HK-2 (cell line): ENCODE data around the gene PLCG1.

Experiments used
- DNase-seq: peaks from one replicate; pipeline ENCODE4 v3.0.0-alpha.2; 2018; ENCODE audit not compliant: unreplicated experiment

Gene PLCG1

GRCh38 chr20:41142245-41142644, 4.9 kb downstream of the PLCG1 start:
- DNase-seq: no peak

DNA sequence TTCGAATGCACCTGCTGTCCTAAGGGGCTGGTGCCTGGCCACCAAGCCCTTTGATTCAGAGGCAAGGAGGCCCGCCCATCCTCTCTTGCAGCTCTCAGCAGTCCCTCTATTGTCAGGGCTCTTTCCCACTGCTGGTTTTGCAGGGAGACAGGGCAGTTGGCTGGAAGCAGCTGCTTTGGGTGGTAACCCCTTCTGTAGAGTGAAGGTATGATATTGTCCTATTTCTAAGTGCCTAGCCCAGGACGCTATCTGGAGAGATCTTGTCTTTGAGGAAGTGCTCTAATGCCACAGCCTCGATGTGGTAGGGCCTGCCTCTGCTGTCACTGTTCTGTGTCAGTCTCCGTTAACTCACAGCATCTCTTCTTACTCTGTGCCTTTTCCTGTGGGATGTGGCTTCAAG, 5.6 kb downstream of the PLCG1 start:
- no peak for DNase-seq

DNA sequence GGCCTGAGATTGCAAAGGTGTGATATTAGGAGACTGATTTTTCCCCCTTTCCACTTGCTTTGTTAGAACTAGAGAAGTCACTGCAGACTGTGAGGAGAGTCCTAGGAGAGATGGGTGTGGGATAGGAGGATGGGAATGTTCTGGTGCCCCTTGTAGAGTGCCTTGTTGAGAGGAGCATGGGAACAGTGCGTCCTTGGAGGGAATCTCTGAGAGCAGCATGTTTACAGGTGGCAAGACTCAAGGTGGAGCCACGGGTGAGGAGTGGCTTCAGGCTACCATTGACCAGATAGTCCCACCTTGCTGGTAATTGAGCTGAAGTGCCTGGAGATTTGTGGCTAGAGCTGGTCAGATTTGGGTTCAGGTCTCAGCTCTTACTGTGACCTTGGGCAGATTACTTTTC, 6.0 kb downstream of the PLCG1 start:
- no peak for DNase-seq

DNA sequence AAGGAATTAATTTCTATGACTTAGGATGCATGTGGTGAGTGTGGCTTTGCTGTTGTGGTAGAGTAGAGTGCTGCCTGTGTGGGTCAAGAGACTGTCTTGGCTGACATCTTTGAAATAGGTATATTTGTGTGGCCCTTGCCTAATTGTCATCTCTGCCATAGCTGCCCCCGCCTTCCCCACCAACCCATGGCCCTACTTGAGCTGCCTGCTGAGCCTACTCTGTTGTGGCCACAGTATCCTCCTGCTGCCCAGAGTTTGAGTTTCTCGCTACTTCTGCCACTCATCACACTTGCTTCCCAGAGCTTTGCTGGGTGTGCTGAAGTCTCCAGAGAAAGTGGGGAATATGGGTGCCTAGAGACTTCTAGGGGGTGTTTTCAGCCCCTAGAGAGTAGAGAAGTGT, 8.0 kb downstream of the PLCG1 start:
- no peak for DNase-seq

DNA sequence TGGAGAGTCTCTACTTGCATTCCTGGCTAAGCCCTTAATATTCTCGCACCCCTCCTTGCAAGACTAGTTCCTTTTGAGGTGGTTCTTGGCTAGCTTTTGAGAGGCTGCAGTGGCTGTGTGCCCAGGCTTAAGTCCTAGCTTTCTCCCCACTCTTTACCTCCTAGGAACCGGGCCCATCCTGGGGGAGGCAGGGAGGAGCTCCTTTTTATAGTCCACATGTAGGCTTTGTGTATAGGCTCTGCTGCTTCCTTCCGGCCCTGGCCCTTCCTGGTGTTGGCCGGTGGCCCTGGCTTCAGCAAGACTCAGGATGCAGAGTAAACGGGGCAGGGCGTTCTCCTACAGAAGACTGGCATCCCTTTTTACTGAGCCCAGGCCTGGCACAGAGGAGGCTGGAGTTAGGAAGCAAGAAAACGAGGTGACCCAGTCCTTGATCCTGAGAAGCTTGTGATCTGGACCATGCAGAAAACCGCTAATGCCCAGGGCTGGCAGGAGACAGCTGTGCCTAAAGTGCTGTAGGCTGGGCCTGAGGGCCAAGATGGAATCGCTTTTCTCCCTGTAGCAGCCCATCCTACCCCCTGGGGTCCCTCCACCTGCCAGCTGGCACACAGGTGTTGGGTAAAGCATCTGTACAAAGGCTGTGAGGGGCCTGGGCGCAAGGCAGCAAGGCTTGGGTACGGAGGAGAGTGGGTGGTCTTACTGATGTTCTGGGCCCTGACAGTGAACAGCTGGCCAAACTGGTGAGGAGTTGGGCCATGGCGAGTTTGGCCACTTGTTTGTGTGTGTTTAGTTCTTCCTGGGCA, 8.7 kb downstream of the PLCG1 start:
- DNase-seq: no peak

DNA sequence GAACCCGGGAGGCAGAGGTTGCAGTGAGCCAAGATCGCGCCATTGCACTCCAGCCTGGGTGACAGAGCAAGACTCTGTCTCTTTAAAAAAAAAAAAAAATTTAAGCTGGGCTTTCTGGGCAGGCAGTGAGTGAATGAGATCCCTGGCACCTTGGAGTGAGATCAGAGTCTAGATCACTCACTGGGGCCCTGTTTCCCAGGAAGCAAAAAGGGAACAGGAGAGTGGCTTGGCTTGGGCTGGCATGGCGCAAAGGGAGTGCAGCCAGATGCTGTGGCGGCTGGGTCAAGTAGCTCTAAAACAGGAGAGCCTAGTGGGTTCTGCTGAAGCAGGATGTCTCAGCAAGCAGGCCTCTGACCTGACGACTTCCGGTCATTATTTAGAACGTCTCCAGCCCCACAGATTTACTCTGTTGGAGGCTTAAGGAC, 10.4 kb downstream of the PLCG1 start:
- no peak for DNase-seq

GRCh38 chr20:41148942-41149341, 11.6 kb downstream of the PLCG1 start:
- DNase-seq: no peak

GRCh38 chr20:41150664-41151063, 13.3 kb downstream of the PLCG1 start:
- DNase-seq: no peak

- DNase-seq: no peak
These were observed 14.0 kb downstream of the PLCG1 start for GRCh38 chr20:41151134-41151869.

GRCh38 chr20:41152108-41152757, 14.9 kb downstream of the PLCG1 start:
- DNase-seq: no peak

GRCh38 chr20:41154436-41155176, 17.3 kb downstream of the PLCG1 start:
- no peak for DNase-seq

DNA sequence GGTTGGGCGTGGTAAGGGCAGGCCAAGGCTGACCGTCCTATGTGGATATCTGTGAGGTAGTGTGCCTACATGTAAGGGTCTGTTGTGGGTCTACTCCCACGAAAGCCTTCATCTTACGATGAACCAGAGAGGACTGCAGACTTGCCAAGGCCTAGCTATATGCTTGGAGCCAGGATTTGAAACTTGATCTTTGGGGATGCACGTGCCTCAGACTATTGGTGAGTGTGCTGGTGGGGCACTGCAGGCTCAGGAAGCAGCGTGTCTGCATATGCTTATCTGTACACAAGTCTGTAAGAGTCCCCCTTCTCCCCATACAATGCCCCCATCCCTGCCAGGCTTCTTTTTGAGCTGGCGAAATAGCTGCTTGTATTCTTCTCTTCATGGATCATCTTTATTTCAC, 17.9 kb downstream of the PLCG1 start:
- no peak for DNase-seq

DNA sequence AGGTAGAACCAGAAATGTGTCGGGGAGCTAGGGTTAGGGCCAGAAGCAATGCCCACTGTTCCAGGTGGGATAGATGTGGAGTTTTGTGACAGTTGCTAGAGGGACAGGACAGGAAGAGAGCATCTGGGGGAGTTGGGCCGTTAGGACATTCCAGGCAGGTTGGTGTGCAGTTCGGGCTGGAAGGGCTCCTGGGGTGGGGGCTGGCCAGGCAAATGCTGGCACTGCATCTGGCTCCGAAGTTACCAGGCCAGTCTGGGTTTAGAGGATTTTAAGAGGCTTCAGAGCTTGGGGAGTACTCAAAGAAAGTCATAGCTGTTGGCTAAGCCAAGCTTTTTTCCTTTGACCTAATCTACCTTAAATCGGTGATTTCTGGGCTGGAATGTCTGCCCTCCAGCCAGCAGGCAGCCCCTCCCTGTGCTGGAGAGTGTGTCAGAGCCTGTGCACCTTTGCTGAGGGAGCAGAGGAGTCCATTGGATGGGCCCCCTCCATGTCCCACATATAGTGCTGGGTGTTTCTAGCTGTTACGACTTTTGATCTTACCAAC, 20.8 kb downstream of the PLCG1 start:
- no peak for DNase-seq

GRCh38 chr20:41159547-41159946, 22.2 kb downstream of the PLCG1 start:
- DNase-seq: no peak

GRCh38 chr20:41160686-41161085, 23.3 kb downstream of the PLCG1 start:
- DNase-seq: no peak

DNA sequence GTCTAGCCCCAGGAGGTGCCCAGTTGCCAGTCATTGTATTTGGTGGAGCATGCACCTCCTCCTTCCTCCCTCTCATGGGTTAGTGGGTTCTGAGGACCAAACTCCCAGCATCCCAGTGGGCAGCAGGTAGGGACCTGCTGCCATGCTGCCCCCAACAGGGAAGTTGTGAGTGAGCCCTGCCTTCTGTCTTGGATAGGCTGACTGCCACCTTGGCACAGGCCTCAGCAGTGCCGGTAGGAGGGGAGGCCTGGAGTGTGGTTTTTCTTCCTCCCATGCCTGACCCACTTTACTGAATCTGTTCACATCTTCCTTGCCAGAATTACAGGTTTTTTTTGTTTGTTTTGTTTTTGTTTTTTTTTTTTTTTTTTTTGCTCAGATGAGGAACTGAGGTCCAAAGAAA, 24.5 kb downstream of the PLCG1 start:
- no peak for DNase-seq

GRCh38 chr20:41162396-41162795, 25.1 kb downstream of the PLCG1 start:
- no peak for DNase-seq

DNA sequence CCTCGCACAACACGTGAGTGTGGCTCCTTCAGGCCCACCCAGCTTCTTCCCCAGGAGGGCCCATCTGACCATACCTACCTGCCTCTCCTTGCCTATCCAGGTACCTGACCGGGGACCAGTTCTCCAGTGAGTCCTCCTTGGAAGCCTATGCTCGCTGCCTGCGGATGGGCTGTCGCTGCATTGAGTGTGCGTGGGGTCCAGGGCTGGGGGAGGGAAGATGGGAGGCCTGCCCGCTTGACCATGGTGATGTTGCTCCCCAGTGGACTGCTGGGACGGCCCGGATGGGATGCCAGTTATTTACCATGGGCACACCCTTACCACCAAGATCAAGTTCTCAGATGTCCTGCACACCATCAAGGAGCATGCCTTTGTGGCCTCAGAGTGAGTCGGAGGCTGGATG, 26.5 kb downstream of the PLCG1 start:
- no peak for DNase-seq

DNA sequence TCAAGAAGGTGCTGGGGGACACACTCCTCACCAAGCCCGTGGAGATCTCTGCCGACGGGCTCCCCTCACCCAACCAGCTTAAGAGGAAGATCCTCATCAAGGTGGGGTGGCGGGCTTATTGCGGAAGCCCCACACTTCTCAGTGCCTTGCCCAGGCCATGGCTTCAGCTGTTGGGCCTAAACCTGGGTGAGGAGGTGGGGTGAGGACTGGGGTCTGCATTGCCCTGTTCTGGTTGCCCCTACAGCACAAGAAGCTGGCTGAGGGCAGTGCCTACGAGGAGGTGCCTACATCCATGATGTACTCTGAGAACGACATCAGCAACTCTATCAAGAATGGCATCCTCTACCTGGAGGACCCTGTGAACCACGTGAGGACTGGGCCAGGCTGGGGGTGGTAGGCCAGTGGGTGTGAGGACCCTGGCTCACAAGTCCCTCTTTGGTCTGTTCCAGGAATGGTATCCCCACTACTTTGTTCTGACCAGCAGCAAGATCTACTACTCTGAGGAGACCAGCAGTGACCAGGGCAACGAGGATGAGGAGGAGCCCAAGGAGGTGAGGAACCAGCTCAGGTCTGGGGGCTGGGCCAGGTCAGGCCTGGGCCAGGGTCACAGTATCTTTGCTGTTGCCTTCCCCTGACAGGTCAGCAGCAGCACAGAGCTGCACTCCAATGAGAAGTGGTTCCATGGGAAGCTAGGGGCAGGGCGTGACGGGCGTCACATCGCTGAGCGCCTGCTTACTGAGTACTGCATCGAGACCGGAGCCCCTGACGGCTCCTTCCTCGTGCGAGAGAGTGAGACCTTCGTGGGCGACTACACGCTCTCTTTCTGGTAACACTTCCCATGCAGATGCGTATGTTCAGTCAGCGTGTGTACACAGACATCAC, 27.9 kb downstream of the PLCG1 start:
- DNase-seq: no peak

DNA sequence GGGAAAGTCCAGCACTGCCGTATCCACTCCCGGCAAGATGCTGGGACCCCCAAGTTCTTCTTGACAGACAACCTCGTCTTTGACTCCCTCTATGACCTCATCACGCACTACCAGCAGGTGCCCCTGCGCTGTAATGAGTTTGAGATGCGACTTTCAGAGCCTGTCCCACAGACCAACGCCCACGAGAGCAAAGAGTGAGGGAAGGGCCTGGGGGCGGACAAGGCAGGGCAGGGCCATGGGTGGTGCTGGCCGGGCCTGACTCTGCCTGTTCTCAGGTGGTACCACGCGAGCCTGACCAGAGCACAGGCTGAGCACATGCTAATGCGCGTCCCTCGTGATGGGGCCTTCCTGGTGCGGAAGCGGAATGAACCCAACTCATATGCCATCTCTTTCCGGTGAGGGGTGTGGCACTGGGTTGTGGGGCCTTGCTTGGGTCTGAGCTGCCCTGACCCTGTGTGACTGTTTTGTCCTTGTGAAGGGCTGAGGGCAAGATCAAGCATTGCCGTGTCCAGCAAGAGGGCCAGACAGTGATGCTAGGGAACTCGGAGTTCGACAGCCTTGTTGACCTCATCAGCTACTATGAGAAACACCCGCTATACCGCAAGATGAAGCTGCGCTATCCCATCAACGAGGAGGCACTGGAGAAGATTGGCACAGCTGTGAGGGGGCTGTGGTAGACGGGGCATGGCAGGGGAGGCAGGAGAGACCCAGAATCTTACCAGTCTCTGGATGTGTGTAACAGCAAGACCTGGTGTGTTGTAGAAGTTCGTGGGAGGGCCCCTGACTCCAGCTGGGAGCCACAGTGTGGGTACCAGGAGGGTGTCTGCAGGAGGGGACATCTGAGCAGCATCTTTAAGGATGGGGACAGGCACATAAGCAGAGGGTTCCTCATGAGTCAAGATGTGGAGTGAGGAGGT, 29.1 kb downstream of the PLCG1 start:
- DNase-seq: no peak
